ENCODE data around the gene CGREF1.
A peak's percentile ranks its signal among the peaks of the same experiment; 100 is the strongest.

CGREF1 gene

GRCh38 chr2:27118525-27119329 lies at the start of gene CGREF1:
Gene CGREF1 (minus strand): TSS chr2:27119128. CDS start chr2:27104366, 14,762 bp downstream.
- peak; percentile 45 to 65 for DNase-seq

DNA sequence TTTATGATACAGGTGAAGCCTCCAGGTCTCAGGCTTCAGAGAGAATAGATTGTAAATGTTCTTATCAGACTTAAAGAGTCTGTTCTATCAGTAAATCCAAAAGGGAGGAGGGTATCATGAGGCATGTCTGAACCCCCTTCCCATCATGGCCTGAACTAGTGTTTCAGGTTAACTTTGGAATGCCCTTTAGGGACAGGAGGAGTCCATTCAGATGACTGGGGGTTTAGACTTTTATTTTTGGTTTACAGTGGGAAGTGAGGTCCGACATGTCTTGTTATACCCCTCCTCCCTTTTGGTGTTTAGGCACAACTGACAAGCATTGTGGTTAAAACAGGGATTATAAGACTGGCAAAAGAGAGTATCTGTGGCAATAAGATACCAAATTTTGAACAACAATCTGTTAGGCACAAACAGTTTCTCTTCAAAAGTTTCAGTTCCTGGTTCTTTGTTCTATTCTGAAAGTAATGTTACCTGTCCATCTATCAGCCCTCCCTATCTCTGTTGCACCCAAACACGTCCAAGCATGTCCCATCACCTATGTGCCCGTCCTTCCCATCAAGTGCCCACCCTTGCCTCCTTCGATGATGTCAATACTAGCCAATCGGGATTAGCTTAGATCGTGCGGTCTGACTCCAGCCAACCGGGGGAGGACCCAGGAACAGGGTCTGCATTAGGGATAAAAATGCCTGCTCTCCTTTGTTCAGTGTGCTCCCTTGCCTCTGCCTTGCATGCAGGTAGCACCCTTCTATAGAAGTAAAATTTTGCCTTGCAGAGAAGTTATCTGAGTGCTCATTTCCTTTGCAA lies 46.2 kb upstream of the CGREF1 start:
- DNase-seq: no peak

GRCh38 chr2:27162151-27163121 lies 43.5 kb upstream of the CGREF1 start:
- DNase-seq: no peak

GRCh38 chr2:27160191-27160590 lies 41.3 kb upstream of the CGREF1 start:
- no peak for DNase-seq

GRCh38 chr2:27159271-27159670 lies 40.3 kb upstream of the CGREF1 start:
- DNase-seq: no peak

GRCh38 chr2:27158468-27158867 lies 39.5 kb upstream of the CGREF1 start:
- DNase-seq: no peak

- no peak for DNase-seq
These were observed 36.2 kb upstream of the CGREF1 start for GRCh38 chr2:27155069-27155520.

DNA sequence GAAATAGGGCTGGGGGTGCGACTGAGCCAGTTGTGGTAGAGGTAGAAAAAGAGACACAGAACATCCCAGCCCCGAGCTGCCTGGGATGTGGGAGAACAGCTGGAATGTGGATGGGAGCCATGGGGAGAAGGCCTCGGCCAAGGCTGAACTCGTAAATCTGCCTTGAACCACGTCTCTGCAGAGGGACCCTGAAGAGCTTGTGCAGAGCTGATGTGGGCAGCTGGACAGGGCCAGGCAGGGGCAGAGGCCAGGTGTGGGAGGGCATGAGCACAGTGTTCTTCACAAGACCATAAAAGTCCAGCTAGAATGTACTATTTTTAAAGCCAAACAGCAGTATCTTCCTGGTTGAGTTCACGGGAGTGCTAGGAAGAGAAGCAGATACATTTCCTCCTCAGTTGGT lies 35.6 kb upstream of the CGREF1 start:
- no peak for DNase-seq

GRCh38 chr2:27152796-27153464 lies 34.0 kb upstream of the CGREF1 start:
- peak; percentile 28 to 73 for DNase-seq

- no peak for DNase-seq
These were observed 33.3 kb upstream of the CGREF1 start for GRCh38 chr2:27152102-27152795.

GRCh38 chr2:27150639-27151230 lies 31.8 kb upstream of the CGREF1 start:
- DNase-seq: no peak

DNA sequence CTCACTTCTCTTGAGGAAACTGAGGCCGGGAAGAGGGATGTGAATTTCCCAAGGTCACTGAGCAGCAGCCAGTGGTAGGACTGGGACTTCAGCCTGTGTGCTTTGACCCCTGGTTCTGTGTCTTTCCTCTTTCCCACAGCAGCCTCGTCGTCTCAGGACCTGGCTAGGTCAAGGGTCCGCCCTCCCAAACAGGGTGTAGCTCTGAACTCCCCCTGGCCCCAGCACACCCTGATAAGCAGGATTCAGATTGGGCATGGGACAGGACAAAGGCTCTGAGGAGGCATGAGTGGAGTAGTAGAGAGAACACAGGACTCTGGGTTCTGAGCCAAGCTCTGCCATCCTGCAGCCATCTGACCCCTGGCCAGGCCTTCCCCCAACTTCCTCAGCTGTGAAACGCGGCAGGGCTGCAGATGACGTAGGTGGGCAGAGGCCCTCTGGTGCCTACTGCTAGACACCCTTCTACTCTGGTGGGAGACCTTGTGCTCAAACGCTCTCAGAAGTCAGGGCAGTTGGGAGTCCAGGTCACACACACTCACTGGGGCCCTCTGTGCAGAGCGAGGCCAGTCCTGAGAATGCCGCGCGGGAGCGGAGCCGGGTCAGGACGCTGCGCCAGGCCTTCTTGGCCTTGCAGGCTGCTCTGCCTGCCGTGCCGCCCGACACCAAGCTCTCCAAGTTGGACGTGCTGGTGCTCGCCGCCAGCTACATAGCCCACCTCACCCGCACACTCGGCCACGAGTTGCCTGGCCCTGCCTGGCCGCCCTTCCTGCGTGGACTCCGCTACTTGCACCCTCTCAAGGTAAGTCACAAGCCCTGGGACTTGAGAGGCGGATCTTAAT lies 30.9 kb upstream of the CGREF1 start:
- DNase-seq: no peak

GRCh38 chr2:27148801-27149439 lies 30.0 kb upstream of the CGREF1 start, which contains the start of gene TCF23:
Gene TCF23 (plus strand): TSS chr2:27149004. CDS start chr2:27149134, 130 bp downstream.
- DNase-seq: no peak

DNA sequence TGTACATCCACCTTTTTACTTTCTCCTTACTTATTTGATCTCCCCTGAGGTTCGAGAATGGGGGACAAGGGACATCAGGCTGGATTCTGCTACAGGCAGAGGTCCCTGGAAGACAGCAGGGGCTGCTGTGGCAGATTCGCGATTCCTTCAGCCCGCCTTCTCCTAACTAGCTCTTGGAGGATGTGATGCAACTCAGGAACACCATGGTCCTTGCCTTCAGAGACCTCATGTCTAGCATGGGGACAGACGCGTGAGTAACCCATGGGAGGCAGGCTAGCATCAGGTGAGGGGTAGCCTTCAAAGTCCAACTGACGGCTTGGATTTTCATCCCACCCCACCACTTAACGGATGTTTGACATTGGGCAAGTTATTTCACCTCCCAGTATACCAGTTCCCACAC lies 29.0 kb upstream of the CGREF1 start:
- DNase-seq: no peak

GRCh38 chr2:27145682-27146081 lies 26.8 kb upstream of the CGREF1 start:
- DNase-seq: no peak

DNA sequence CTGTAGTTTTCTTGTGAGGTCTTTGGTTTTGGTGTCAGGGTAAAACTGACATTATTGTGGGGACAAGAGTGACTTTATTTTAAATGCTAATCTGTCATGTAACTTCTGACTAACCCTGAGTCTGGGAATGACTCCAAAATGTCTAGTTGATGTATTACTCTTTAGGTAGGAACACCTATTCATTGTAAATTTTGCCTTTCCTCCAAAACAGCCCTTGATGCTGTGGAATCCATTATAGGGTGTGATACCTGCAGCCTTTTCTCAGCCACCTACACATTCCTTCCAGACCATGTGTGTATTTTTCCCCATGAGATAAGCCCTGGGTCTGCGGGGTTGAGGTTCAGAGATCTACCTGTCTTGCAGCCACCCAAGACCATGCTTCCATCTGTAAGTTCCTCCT lies 24.4 kb upstream of the CGREF1 start:
- DNase-seq: no peak

- no peak for DNase-seq
These were observed 20.4 kb upstream of the CGREF1 start, which contains the start of gene PRR30 for GRCh38 chr2:27139310-27139709. Gene PRR30 (minus strand): TSS chr2:27139410. CDS start chr2:27138329, 1,081 bp downstream.

GRCh38 chr2:27138111-27138510 lies 19.2 kb upstream of the CGREF1 start:
- DNase-seq: no peak

DNA sequence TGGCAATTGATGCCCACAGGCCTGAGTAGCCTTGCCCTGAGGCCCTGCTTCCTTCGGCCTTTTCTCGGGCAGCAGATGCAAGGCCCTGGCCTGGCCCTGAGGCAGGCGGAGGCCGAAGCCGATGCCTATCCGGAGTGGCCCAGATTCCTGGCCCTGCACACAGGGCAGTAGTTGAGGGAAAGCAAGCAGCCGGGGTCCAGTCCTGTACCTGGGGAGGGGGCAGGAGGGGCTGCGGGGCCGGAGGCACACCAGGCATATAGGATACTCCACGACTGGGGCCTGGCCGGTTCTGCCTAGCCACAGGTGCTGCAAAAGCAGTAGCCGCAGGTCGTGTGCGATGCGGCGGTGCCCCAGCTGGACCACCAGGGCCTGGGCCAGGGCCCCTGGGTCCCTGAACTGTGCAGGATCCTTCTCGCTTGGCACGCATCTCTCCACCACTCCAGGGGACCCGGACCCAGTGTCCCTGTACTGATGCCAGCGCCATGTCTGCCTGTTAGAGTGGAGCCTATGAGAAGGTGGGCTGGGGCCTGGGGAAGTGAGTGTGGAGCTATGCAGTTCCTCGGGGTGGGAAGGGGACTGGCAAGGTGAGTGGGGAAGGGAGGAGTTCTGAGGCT lies 18.5 kb upstream of the CGREF1 start:
- DNase-seq: no peak

All from NCI-H2081 (cell line).